Measurements from ENCODE around the gene OPN4. TPM values are rescaled to one million over a fixed set of nuclear protein-coding genes. Genes with fewer than 3 reads are reported as not detected.
"Not testable (repeated sequence)": the region's sequence is repeated elsewhere in the genome, so short reads cannot be mapped to it uniquely, and the experiment has no call there.

Gene OPN4
- polyA plus RNA-seq, 1 of the 3 experiments (the other 2 are of a cell fraction) = 0.03 TPM

DNA sequence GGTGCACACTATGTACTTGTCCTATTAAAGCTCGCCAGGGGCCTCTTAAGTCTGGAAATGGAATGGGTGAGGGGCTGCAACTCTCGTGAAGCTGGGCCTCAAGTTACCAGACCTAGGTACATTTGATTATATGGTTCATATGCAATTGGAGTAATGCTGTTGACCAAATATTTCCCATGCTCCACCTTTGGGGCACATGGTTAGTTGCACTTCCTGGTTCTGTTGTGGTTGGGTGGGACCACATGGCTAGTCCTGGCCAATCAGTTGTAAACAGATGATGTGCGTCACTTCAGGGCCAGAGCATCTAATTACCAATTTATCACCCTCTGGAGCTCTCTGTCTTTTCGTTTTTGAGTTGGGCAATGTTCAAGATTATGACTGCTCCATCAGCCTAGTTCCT is 39.5 kb upstream of the OPN4 start:
- Histone ChIP-seq H3K9ac (no peak overlapping the region), H3K27ac (ENCODE audit: low read depth in 2 of 2, low read length in 1 of 2) (no peak overlapping the region), H3K4me2 (no peak overlapping the region), H3F3A (replicated peaks; ENCODE audit: insufficient read depth) (no peaks in the 10 kb centered on the region), H3K9me3 (no peaks in the 10 kb centered on the region), H3K79me2 (ENCODE audit: insufficient read depth) (no peaks in the 10 kb centered on the region), H3K4me1 (ENCODE audit: control insufficient read depth in 1 of 2, insufficient read depth in 2 of 2, low read depth in 1 of 2, low read length in 1 of 2) (no peaks in the 10 kb centered on the region), H3K9me2 (no peaks in the 10 kb centered on the region), H3K27me3 (ENCODE audit: insufficient read depth) (no peaks in the 10 kb centered on the region), H4K20me1 (ENCODE audit: insufficient read depth) (no peaks in the 10 kb centered on the region), H3K4me3 (ENCODE audit: low read depth in 2 of 2, low read length in 1 of 2) (no peak overlapping the region), H2AFZ (ENCODE audit: low read depth) (no peak overlapping the region), H3K36me3 (replicated peaks in 1 of 2; ENCODE audit: control insufficient read depth in 1 of 2, insufficient read depth in 2 of 2, low read length in 1 of 2) (no peaks in the 10 kb centered on the region)
- WGBS (ENCODE audit: low lambda C conversion rate) = 42% methylated on average over 4 of the region's 4 CpGs
- no peak for DNase-seq
- TF ChIP-seq FOXJ3 (CRISPR knock-in tag; IDR thresholded peaks at IDR 0.05) = no peak
- no peak for TF ChIP-seq NFIC (IDR thresholded peaks at IDR 0.05; ENCODE audit: borderline replicate concordance)
- TF ChIP-seq SMC3 (IDR thresholded peaks at IDR 0.05; ENCODE audit: low read depth, low read length) = no peak
- no peak for TF ChIP-seq JUND (IDR thresholded peaks at IDR 0.05)
- TF ChIP-seq, protein P1, sequence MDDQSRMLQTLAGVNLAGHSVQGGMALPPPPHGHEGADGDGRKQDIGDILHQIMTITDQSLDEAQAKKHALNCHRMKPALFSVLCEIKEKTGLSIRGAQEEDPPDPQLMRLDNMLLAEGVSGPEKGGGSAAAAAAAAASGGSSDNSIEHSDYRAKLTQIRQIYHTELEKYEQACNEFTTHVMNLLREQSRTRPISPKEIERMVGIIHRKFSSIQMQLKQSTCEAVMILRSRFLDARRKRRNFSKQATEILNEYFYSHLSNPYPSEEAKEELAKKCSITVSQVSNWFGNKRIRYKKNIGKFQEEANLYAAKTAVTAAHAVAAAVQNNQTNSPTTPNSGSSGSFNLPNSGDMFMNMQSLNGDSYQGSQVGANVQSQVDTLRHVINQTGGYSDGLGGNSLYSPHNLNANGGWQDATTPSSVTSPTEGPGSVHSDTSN (IDR thresholded peaks at IDR 0.05) = no peak
- TF ChIP-seq FOSL2 (IDR thresholded peaks at IDR 0.05; ENCODE audit: borderline replicate concordance, low read depth) = no peak
- TF ChIP-seq, protein P2, sequence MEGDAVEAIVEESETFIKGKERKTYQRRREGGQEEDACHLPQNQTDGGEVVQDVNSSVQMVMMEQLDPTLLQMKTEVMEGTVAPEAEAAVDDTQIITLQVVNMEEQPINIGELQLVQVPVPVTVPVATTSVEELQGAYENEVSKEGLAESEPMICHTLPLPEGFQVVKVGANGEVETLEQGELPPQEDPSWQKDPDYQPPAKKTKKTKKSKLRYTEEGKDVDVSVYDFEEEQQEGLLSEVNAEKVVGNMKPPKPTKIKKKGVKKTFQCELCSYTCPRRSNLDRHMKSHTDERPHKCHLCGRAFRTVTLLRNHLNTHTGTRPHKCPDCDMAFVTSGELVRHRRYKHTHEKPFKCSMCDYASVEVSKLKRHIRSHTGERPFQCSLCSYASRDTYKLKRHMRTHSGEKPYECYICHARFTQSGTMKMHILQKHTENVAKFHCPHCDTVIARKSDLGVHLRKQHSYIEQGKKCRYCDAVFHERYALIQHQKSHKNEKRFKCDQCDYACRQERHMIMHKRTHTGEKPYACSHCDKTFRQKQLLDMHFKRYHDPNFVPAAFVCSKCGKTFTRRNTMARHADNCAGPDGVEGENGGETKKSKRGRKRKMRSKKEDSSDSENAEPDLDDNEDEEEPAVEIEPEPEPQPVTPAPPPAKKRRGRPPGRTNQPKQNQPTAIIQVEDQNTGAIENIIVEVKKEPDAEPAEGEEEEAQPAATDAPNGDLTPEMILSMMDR (IDR thresholded peaks at IDR 0.05) = no peak
- no peak for TF ChIP-seq FOXM1 (IDR thresholded peaks at IDR 0.05; ENCODE audit: low read depth)
- TF ChIP-seq RXRA (IDR thresholded peaks at IDR 0.05; ENCODE audit: borderline replicate concordance, low read depth) = no peak
- no peak for TF ChIP-seq EZH2phosphoT487 (IDR thresholded peaks at IDR 0.05; ENCODE audit: borderline replicate concordance, low read depth)
- TF ChIP-seq GABPA (IDR thresholded peaks at IDR 0.05; ENCODE audit: low read depth) = no peak
- TF ChIP-seq EP300 (IDR thresholded peaks at IDR 0.05; ENCODE audit: borderline replicate concordance in 1 of 2, low read depth in 1 of 2, low read length in 1 of 2) = no peak
- no peak for TF ChIP-seq TEAD4 (IDR thresholded peaks at IDR 0.05; ENCODE audit: borderline replicate concordance, insufficient read depth)
- no peak for TF ChIP-seq MXI1 (IDR thresholded peaks at IDR 0.05; ENCODE audit: low read depth, low read length)
- ChIA-PET CTCF (interaction anchor here (1.2 kb wide), 1 partner anchor 79 kb away, joined by 3 read pairs; no protein-coding TSS in a partner anchor), POLR2A (no interaction called here)

DNA sequence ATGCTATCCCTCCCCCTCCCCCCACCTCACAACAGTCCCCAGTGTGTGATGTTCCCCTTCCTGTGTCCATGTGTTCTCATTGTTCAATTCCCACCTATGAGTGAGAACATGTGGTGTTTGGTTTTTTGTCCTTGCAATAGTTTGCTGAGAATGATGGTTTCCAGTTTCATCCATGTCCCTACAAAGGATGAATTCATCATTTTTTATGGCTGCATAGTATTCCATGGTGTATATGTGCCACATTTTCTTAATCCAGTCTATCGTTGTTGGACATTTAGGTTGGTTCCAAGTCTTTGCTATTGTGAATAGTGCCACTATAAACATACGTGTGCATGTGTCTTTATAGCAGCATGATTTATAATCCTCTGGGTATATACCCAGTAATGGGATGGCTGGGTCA is 37.1 kb upstream of the OPN4 start:
- H3K27ac ChIP-seq (ENCODE audit: low read depth in 2 of 2, low read length in 1 of 2); DNase-seq; H2AFZ ChIP-seq (ENCODE audit: low read depth); CTCF ChIA-PET; H3K4me1 ChIP-seq (ENCODE audit: control insufficient read depth in 1 of 2, insufficient read depth in 2 of 2, low read depth in 1 of 2, low read length in 1 of 2); POLR2A ChIA-PET; H3K36me3 ChIP-seq (replicated peaks in 1 of 2; ENCODE audit: control insufficient read depth in 1 of 2, insufficient read depth in 2 of 2, low read length in 1 of 2); H3F3A ChIP-seq (replicated peaks; ENCODE audit: insufficient read depth); H3K4me3 ChIP-seq (ENCODE audit: low read depth in 2 of 2, low read length in 1 of 2); H4K20me1 ChIP-seq (ENCODE audit: insufficient read depth); H3K27me3 ChIP-seq (ENCODE audit: insufficient read depth); H3K9me2 ChIP-seq; H3K9ac ChIP-seq; H3K79me2 ChIP-seq (ENCODE audit: insufficient read depth); H3K4me2 ChIP-seq; H3K9me3 ChIP-seq: not testable (repeated sequence)
- WGBS (ENCODE audit: low lambda C conversion rate) = 38% methylated on average over 2 of the region's 2 CpGs
